ACC112 (cell line): Measurements from ENCODE around the gene PDE2A.

ENCODE experiments used
- H2AFZ ChIP-seq: fragments of 200-600 bp; sonication (generic); one replicate; pipeline ENCODE4 v1.6.0; 2017; ENCODE audit warnings: antibody characterized with exemption, low read length; ENCODE audit not compliant: unreplicated experiment
- H3K27ac ChIP-seq: fragments of 200-600 bp; sonication (generic); 2 replicates; pipeline ENCODE4 v1.5.1; 2014; ENCODE audit warnings: low read depth, mild to moderate bottlenecking, antibody characterized with exemption, low read length, moderate library complexity
- H3K27me3 ChIP-seq: fragments of 200-600 bp; sonication (generic); 2 replicates; pipeline ENCODE4 v1.6.1; 2014; ENCODE audit warnings: mild to moderate bottlenecking, antibody characterized with exemption, low read length, moderate library complexity, mixed read lengths; ENCODE audit not compliant: insufficient read depth
- H3K36me3 ChIP-seq: fragments of 200-600 bp; sonication (generic); 2 replicates; pipeline ENCODE4 v1.6.1; 2016; ENCODE audit warnings: mild to moderate bottlenecking, antibody characterized with exemption, low read length, moderate library complexity, mixed read lengths; ENCODE audit not compliant: insufficient read depth
- H3K4me1 ChIP-seq: fragments of 200-600 bp; sonication (generic); one replicate; pipeline ENCODE4 v1.6.1; 2016; ENCODE audit warnings: low read length, mixed read lengths; ENCODE audit not compliant: insufficient read depth, unreplicated experiment, control insufficient read depth
- H3K4me3 ChIP-seq: fragments of 200-600 bp; sonication (generic); 2 replicates; pipeline ENCODE4 v1.5.1; 2014; ENCODE audit warnings: mild to moderate bottlenecking, low read depth, low read length
- H3K79me2 ChIP-seq: fragments of 200-600 bp; sonication (generic); one replicate; pipeline ENCODE4 v1.6.0; 2016; ENCODE audit warnings: low read length; ENCODE audit not compliant: control insufficient read depth, unreplicated experiment, insufficient read depth

PDE2A gene

DNA sequence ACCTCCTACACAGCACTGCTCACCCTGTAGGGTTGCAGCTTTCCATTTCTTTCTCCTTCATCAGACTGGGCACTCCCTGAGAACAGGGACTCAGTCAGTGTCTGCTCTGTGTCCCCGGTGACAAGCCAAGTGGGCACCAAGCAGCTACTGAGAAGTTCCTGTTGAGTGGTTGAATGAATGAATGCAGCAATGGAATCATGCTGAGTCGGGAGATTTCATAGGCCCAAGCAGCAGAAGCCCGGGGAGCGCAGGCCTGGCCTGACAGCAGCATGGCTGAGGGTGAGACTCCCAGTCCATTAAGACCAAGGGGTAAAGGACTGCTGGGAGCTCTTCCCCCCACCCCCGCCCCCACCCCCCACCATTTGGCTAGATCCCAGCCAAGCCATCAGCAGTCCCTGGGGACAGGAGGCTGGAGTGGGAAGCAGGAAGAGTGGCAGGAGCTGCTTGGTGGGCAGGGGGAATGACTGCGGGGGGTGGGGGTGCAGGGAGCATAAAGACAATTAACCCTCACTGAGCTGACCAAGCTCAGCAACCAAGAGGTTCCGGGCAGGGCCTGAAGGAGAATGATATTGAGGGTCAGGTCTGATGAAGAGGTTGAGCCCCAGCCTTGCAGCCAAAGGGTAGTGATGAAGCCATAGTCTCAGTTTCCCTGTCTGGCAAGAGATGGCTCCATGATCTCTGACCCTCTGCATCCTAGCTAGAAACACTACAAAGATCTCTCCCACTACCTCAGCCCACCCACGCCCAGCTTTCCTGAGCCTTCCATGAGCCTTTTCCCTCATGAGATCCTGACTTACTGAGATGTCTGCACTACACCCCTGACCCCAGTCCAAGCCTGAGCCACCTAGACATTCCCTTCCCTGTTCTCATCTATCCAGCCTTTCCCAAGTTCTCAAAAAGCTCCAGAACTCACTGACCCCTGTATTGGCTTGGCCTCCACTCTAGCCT is 2.8 kb downstream of the PDE2A start:
- H3K36me3 ChIP-seq: no peaks in the 10 kb centered on the region
- H3K4me3 ChIP-seq: no peak overlapping the region
- H3K4me1 ChIP-seq: no peaks in the 10 kb centered on the region
- H2AFZ ChIP-seq: no peak overlapping the region
- H3K27ac ChIP-seq: no peak overlapping the region
- H3K79me2 ChIP-seq: no peaks in the 10 kb centered on the region
- peaks cover 93% of the 10 kb centered on the region for H3K27me3 ChIP-seq

DNA sequence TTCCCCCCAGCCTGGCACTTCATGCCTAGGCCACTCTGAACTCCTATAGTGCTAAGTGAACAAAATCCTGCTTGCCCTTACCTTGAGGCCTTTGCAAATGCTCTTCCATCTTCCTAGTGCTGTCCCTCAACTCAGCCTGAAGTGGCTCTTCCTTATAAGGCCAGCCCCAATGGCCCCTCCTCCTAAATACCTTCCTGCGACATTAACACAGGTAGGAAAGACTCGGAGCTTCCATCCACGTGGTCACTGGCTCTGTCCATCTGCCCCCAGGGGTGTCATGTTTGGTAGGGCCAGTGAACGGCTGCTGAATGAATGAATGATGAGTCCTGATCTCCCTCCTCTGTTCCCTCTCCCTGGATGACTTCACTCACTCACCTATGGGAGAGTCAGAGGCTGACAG is 4.2 kb downstream of the PDE2A start:
- Histone ChIP-seq H3K27ac (no peak overlapping the region), H3K4me1 (no peaks in the 10 kb centered on the region), H3K27me3 (peaks cover 86% of the 10 kb centered on the region), H2AFZ (no peak overlapping the region), H3K79me2 (no peaks in the 10 kb centered on the region), H3K36me3 (no peaks in the 10 kb centered on the region), H3K4me3 (no peak overlapping the region)

DNA sequence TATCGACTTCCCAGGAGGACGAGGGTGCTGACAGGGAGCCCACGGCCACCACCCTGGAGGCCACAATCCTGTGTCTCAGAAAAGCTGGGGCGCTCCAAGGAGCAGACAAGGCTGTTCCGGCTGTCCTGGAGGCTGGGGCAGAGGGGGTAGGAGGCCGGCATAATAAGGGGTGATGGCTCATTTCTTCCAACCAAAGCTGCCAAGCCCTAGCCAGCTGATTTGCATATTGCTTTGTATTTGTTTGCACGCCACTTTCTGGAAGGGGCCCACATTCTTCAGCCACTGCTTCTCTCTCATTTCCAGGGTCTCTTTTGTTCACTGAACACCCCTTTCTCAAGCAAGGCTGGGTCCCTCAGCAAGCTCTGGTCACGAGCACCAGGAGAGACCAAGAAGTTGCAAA is 4.7 kb downstream of the PDE2A start:
- no peak overlapping the region for H3K4me3 ChIP-seq
- H3K27ac ChIP-seq: no peak overlapping the region
- no peaks in the 10 kb centered on the region for H3K4me1 ChIP-seq
- H2AFZ ChIP-seq: no peak overlapping the region
- H3K36me3 ChIP-seq: no peaks in the 10 kb centered on the region
- no peaks in the 10 kb centered on the region for H3K79me2 ChIP-seq
- H3K27me3 ChIP-seq: peaks cover 82% of the 10 kb centered on the region

DNA sequence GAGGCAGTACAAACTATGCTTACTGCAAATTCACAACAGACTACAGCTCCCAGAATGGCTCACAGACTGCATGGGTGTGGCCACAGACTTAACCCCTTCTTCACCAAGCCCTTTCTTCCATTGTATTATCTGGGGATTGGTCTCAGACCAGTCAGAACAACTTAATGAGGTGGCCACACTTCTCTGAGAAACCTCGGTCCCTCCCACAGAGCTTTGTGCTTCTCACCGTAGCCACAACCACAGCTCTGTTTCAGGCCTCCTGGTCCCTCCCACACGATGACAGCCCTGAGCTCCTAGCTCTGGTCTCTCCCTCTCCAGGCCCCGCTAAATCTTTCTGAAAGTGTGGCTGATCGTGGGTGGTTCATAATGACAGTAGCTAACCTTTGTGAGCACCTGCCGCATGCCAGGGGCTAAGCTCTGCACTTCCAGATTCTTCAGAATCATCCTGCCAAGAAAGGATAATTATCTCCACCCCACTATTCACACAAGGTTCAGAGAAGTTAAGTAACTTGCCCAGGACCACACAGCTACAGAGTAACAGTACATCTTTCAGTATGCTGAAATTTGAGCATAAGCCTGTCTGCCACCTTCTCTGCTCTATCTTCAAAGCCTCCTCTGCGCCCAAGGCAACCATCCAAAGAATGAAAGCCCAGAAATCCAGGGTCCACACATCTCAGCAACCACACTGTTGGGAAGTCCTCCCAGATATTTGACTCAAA is 5.4 kb downstream of the PDE2A start:
- Histone ChIP-seq H3K79me2 (no peaks in the 10 kb centered on the region), H3K27ac (no peak overlapping the region), H2AFZ (no peak overlapping the region), H3K4me1 (no peaks in the 10 kb centered on the region), H3K36me3 (no peaks in the 10 kb centered on the region), H3K4me3 (no peak overlapping the region), H3K27me3 (peaks cover 78% of the 10 kb centered on the region)

DNA sequence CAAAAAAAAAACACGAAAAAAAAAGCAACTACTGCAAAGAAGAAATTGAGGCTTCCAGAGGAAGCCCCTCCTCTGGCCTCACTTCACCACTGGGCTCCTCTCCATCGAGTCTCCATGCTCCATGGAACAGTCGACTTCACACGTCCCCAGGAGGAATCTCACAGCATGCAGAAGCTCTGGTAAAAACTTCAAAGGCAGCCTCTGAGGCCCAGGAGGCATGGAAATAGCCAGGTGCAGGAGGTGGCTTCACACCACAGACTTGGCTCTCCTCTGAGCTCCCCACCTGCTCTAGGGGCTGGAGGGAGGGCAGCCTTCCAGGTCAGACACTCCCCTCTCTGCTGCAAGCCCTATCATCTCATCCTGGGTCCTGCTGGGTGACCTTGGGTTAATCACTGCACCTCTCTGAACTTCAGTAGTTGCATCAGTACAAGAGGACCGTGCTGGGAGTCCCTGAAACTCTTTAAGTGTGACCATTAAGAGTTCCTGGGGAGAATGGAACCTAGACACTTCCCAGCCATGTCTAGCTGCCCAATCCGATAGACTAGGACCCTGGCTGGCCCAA is 8.2 kb downstream of the PDE2A start:
- no peak overlapping the region for H3K27ac ChIP-seq
- H3K79me2 ChIP-seq: no peaks in the 10 kb centered on the region
- no peak overlapping the region for H2AFZ ChIP-seq
- no peaks in the 10 kb centered on the region for H3K36me3 ChIP-seq
- peaks cover 72% of the 10 kb centered on the region for H3K27me3 ChIP-seq
- H3K4me1 ChIP-seq: no peaks in the 10 kb centered on the region
- no peak overlapping the region for H3K4me3 ChIP-seq

DNA sequence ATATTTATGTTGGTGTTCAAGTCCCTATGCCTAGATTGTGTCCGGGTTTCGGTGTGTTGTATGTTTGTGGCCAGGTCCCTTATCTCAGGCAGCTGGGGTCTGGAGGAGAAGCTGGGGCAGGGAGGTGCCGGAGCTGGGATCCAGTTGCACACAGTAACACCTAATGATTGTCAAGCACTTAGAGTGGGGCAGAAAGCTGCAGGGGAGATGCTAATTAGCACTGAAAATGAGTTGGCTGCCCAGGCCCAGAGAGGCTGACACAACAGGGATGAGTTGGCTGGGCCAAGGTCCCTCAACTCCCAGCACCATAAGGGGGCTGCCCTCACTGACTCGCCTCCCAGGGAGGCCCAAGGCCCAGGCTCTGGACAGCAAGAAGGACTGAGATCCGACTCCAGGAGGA is 12.2 kb downstream of the PDE2A start:
- Histone ChIP-seq H3K27me3 (peaks cover 63% of the 10 kb centered on the region), H3K4me3 (no peak overlapping the region), H3K36me3 (no peaks in the 10 kb centered on the region), H3K79me2 (no peaks in the 10 kb centered on the region), H2AFZ (no peak overlapping the region), H3K27ac (no peak overlapping the region), H3K4me1 (no peaks in the 10 kb centered on the region)

DNA sequence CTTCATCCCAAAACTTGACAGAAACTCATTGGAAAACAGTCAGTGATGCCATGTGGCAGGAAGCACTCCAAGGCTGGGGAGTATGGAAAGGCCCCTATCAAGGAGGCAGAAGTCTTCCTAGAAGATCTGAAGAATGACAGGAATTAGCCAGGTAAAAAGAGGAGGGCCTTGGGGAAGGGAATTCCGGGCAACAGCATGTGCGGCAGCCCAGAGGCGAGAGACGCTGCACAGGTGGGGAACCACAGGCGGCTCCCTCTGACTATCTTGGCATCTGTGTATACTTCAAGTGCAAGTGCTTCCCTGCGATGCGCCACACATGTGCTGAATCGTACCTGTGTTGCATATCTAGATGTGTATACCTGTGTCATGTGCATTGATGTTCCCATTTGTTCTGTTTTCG is 12.7 kb downstream of the PDE2A start:
- Histone ChIP-seq H3K79me2 (no peaks in the 10 kb centered on the region), H3K36me3 (no peaks in the 10 kb centered on the region), H3K27me3 (peaks cover 60% of the 10 kb centered on the region)

DNA sequence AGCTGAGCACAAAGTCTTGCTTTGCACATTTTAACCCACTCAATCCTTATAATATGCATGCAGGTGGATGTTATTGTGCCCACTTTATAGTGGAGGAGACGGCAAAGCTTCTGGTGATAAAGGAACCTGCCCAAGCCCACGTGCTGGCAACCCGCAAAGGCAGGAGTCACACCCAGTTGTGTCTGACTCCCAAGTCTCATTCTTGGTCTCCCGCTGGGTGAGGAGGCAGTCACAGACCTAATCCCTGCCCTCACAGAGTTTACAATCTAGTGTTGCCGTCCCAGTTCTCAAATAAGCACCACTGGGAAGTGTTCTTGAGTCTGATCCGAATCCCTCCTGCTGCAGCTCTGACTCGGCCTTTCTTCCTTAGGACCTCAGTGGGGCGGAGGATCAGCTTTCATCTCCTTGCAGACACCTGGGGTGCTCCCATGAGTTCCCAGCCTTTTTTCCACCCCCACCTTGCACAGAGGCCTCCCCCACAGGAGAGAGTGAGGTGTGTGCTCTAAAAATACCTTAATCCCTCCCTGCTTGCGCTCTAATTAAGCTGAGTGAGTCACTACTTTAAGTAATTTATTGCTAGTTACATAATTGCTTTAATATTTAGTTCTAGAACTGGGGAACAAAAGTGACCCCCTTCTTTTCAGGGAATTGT is 15.1 kb downstream of the PDE2A start:
- Histone ChIP-seq H3K36me3 (no peaks in the 10 kb centered on the region), H3K27ac (no peak overlapping the region)

More for the DNA sequence above, 12.7 kb downstream of the PDE2A start:
- no peak overlapping the region for H2AFZ ChIP-seq
- no peaks in the 10 kb centered on the region for H3K4me1 ChIP-seq
- H3K27ac ChIP-seq: no peak overlapping the region
- no peak overlapping the region for H3K4me3 ChIP-seq

DNA sequence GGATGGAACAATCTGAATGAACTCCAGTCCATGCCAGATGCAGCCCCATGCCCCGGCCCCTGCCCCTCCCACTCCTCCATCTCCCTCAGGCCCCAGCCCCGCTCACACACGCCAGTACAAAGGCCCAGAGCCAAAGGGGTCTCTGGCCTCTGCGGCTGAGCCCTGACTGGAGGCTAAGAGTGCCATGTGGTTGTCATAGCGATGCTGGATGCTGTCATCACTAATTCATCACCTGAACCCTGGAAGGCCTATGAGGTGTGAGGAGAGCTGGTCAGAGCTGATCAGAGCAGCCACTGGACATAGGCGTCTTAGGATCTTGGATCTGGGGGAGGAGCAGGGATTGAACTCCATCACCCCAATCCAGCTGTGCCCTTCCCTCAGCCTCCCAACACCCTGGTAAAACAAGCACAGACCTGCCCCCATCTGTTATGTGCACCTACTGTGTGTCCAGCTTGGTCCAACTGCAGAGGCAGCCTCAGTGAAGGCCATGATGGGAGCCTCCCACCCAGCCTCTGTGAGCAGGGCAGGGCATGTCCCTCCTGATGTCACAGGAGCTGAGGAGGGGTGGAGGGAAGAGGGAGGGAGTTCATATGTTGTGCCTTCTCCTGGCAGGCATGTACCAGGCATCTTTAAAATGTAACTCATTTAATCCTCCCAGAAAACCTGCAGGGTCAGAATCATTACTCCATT is 16.7 kb downstream of the PDE2A start:
- no peak overlapping the region for H3K27ac ChIP-seq
- H3K4me3 ChIP-seq: no peak overlapping the region
- peaks cover 44% of the 10 kb centered on the region for H3K27me3 ChIP-seq
- H3K79me2 ChIP-seq: no peaks in the 10 kb centered on the region
- no peak overlapping the region for H2AFZ ChIP-seq
- no peaks in the 10 kb centered on the region for H3K4me1 ChIP-seq
- H3K36me3 ChIP-seq: no peaks in the 10 kb centered on the region

More for the DNA sequence above, 15.1 kb downstream of the PDE2A start:
- Histone ChIP-seq H3K79me2 (no peaks in the 10 kb centered on the region), H3K4me1 (no peaks in the 10 kb centered on the region), H3K4me3 (no peak overlapping the region), H3K27me3 (peaks cover 52% of the 10 kb centered on the region), H2AFZ (no peak overlapping the region)

DNA sequence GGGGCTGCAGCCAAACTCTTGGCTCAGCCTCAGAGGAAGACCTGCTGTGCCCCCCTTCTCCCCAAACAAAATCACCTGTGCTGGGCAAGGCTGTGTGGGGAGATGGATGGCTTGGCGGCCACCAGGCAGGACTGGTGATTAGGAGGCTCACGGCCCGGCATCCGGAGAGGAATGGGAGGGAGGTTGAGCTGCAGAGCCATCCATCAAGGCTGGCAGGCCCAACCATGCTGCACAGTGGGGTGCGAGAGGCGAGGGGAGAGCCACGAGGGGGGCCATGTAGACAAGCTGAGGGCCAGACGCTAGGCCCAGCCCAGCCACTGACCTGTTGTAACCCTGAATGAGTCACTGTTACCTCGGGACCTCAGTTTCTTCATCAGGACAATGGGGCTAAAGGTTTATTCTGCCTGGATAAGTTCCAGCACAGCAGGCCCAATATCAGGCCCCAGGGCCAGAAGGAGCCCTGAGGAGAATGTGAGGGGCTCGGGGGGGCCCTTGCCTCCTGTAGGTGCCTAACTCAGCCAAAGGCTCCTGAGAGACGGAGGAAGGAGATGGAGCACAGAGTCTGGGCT is 18.2 kb downstream of the PDE2A start:
- Histone ChIP-seq H3K27me3 (peaks cover 30% of the 10 kb centered on the region), H3K4me3 (no peak overlapping the region), H3K4me1 (no peaks in the 10 kb centered on the region), H3K36me3 (no peaks in the 10 kb centered on the region), H3K27ac (no peak overlapping the region), H3K79me2 (no peaks in the 10 kb centered on the region), H2AFZ (no peak overlapping the region)
